Gastrocnemius medialis (tissue), 4 donors: ENCODE data around the gene FYN.

Experiments
- CTCF ChIP-seq, 5 experiments: fragments of 450-650 bp in 3 of 5; fragments of 200-600 bp in 2 of 5; sonication (generic) in 2 of 5; IDR thresholded peaks in 4 of 5; conservative IDR thresholded peaks in 1 of 5; 1 replicate in 4 of 5; 2 replicates in 1 of 5; pipeline ENCODE4 v1.5.1; 2016 to 2019; ENCODE audit warnings: antibody characterized with exemption in 5 of 5, mild to moderate bottlenecking in 3 of 5, moderate library complexity in 3 of 5
- POLR2A ChIP-seq, 2 donors: fragments of 450-650 bp; IDR thresholded peaks; one replicate each; pipeline ENCODE4 v1.6.1; 2017; ENCODE audit warnings: antibody characterized with exemption in 2 of 2, mild to moderate bottlenecking in 2 of 2, moderate library complexity in 2 of 2

DNA sequence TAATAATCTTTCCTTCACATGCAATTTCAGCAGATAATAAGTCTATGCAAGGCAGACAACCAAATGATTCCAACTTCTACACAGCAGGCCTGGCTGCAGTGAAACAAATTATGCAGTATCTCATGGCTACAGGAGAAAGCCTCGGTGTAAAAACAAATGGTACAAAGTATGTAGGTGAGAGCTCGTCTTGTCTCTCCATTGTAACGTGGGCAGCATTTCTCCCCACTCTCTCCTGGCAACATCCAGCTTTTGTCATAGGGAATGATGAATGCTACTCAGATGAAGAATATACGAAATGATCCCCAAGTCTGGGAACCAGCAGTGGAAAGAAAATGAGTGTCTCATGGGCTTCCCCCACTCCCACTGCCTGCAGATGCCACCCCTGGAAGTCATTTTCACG lies 32.4 kb downstream of the FYN start:
- TF ChIP-seq CTCF (IDR thresholded peaks at IDR 0.05 in 4 of 5, conservative IDR thresholded peaks at IDR 0.05 in 1 of 5) (no peak), POLR2A (IDR thresholded peaks at IDR 0.05) (no peak)
